K562 (cell line): Measurements from ENCODE around the gene TLN1. TPM values are rescaled to one million over a fixed set of nuclear protein-coding genes. Genes with fewer than 3 reads are reported as not detected.
A peak's percentile ranks its signal among the peaks of the same experiment; 100 is the strongest.

Experiments
- ATF7 ChIP-seq: fragments of 450-650 bp; IDR thresholded peaks from 2 replicates; pipeline ENCODE4 v1.7.1; 2014; ENCODE audit warnings: mild to moderate bottlenecking, moderate library complexity
- E2F6 ChIP-seq, 2 experiments: IDR thresholded peaks; 2 replicates each; pipeline ENCODE4 v1.6.1; 2011; ENCODE audit warnings: borderline replicate concordance in 1 of 2, control low read depth in 1 of 2, low read depth in 1 of 2, low read length in 1 of 2, mild to moderate bottlenecking in 1 of 2, mixed read lengths in 1 of 2, moderate library complexity in 1 of 2; ENCODE audit not compliant: insufficient read depth in 1 of 2, insufficient read length in 1 of 2, poor library complexity in 1 of 2, severe bottlenecking in 1 of 2; ENCODE audit errors: extremely low read depth in 1 of 2
- ESRRA ChIP-seq: fragments of 450-650 bp; IDR thresholded peaks from 2 replicates; pipeline ENCODE4 v1.6.1; 2014; ENCODE audit warnings: low read depth, mild to moderate bottlenecking, moderate library complexity, borderline replicate concordance
- FOXK2 ChIP-seq, 2 experiments: fragments of 450-650 bp; IDR thresholded peaks in 1 of 2; conservative IDR thresholded peaks in 1 of 2; 2 replicates each; pipeline ENCODE4 v1.6.1; 2016; ENCODE audit warnings: low read depth in 2 of 2, mild to moderate bottlenecking in 1 of 2
- GABPA ChIP-seq: fragments of 200-800 bp; sonication (Bioruptor generic); conservative IDR thresholded peaks from 2 replicates; pipeline ENCODE4 v1.6.1; 2016; ENCODE audit warnings: low read depth, missing genetic modification characterization, missing compliant biosample characterization
- ID3 ChIP-seq, 2 experiments: fragments of 250-450 bp in 1 of 2; fragments of 450-650 bp in 1 of 2; sonication (Bioruptor Pico) in 1 of 2; IDR thresholded peaks; 2 replicates each; pipeline versions ENCODE4 v1.6.1 to v1.8.0; 2016 to 2021; ENCODE audit warnings: mild to moderate bottlenecking in 2 of 2, moderate library complexity in 2 of 2, missing compliant biosample characterization in 1 of 2, missing genetic modification characterization in 1 of 2
- KLF1 ChIP-seq: fragments of 450-650 bp; IDR thresholded peaks from 2 replicates; pipeline ENCODE4 v1.6.1; 2016; ENCODE audit warnings: missing genetic modification characterization, missing compliant biosample characterization
- KLF13 ChIP-seq: fragments of 450-650 bp; IDR thresholded peaks from 2 replicates; pipeline ENCODE4 v1.6.1; 2016; ENCODE audit warnings: missing genetic modification characterization, low read depth, mild to moderate bottlenecking, missing compliant biosample characterization, moderate library complexity, borderline replicate concordance
- MYC ChIP-seq, 2 experiments: fragments of 250-450 bp in 1 of 2; sonication (Bioruptor Pico) in 1 of 2; IDR thresholded peaks; 2 replicates each; pipeline versions ENCODE4 v1.5.1 to v1.6.1; 2012 to 2021; ENCODE audit warnings: low read depth in 2 of 2, borderline replicate concordance in 1 of 2, improper control_type of control experiment in 1 of 2, low read length in 1 of 2, mild to moderate bottlenecking in 1 of 2, moderate library complexity in 1 of 2
- MYNN ChIP-seq, 2 experiments: sonication (generic); formaldehyde crosslinking in 1 of 2; IDR thresholded peaks; 2 replicates each; pipeline versions ENCODE4 v1.5.0 to v1.6.1; 2016 to 2020; ENCODE audit warnings: antibody characterized with exemption in 1 of 2, missing genetic modification reagents in 1 of 2
- NR2C2 ChIP-seq, 2 experiments: fragments of 200-800 bp in 1 of 2; sonication (Bioruptor generic) in 1 of 2; sonication (generic) in 1 of 2; formaldehyde crosslinking in 1 of 2; IDR thresholded peaks; 2 replicates each; pipeline versions ENCODE4 v1.6.1 to v1.8.0; 2016 to 2022; ENCODE audit warnings: mild to moderate bottlenecking in 1 of 2, missing compliant biosample characterization in 1 of 2, missing genetic modification characterization in 1 of 2, missing genetic modification reagents in 1 of 2
- POLR3A ChIP-seq: IDR thresholded peaks from 2 replicates; pipeline ENCODE4 v1.6.1; 2011; ENCODE audit warnings: borderline replicate concordance, mild to moderate bottlenecking, moderate library complexity; ENCODE audit not compliant: insufficient read length, insufficient read depth; ENCODE audit errors: extremely low read depth
- RBM34 ChIP-seq: fragments of 200-400 bp; formaldehyde crosslinking; IDR thresholded peaks from 2 replicates; pipeline ENCODE4 v1.6.1; 2018; ENCODE audit warnings: low read length, borderline replicate concordance; ENCODE audit not compliant: insufficient read depth
- SMARCC2 ChIP-seq: fragments of 450-650 bp; IDR thresholded peaks from 2 replicates; pipeline ENCODE4 v1.6.1; 2017; ENCODE audit warnings: antibody characterized with exemption, moderate library complexity, mild to moderate bottlenecking, low read depth
- SP1 ChIP-seq: sonication (generic); formaldehyde crosslinking; IDR thresholded peaks from 2 replicates; pipeline ENCODE4 v1.8.1; 2022; ENCODE audit warnings: mild to moderate bottlenecking, missing genetic modification reagents
- TAF1 ChIP-seq: IDR thresholded peaks from 2 replicates; pipeline ENCODE4 v1.6.1; 2011; ENCODE audit warnings: mild to moderate bottlenecking, low read length, moderate library complexity; ENCODE audit not compliant: insufficient read depth, control insufficient read depth, severe bottlenecking; ENCODE audit errors: extremely low read depth
- TFAP4 ChIP-seq: sonication (generic); formaldehyde crosslinking; IDR thresholded peaks from 2 replicates; pipeline ENCODE4 v1.8.0; 2022; ENCODE audit warnings: missing genetic modification reagents, mild to moderate bottlenecking, moderate library complexity, borderline replicate concordance
- ZBTB7A ChIP-seq: IDR thresholded peaks from 2 replicates; pipeline ENCODE4 v1.6.1; 2011; ENCODE audit warnings: low read depth, mild to moderate bottlenecking, low read length, moderate library complexity, borderline replicate concordance; ENCODE audit not compliant: control insufficient read depth
- ZFP36 ChIP-seq: fragments of 150-350 bp; IDR thresholded peaks from 2 replicates; pipeline ENCODE4 v1.6.1; 2018; ENCODE audit warnings: low read length, low read depth; ENCODE audit not compliant: partially characterized antibody
- ZFX ChIP-seq: sonication (generic); formaldehyde crosslinking; IDR thresholded peaks from 2 replicates; pipeline ENCODE4 v1.8.0; 2022; ENCODE audit warnings: mild to moderate bottlenecking, missing genetic modification reagents, moderate library complexity
- ZNF263 ChIP-seq: sonication (generic); formaldehyde crosslinking; IDR thresholded peaks from 2 replicates; pipeline ENCODE4 v1.8.0; 2022; ENCODE audit warnings: mild to moderate bottlenecking, missing genetic modification reagents, borderline replicate concordance
- ZNF766 ChIP-seq: fragments of 200-800 bp; sonication (Bioruptor generic); conservative IDR thresholded peaks from 2 replicates; pipeline ENCODE4 v1.6.1; 2016; ENCODE audit warnings: missing genetic modification characterization, missing compliant biosample characterization
- polyA plus RNA-seq, 8 experiments: library from polyadenylated mRNA; depleted of rRNA in 4 of 8; stranded (reverse) in 5 of 8; unstranded in 3 of 8; fragments of >200 nt; fragmentation: Nextera tagmentation in 2 of 8; fragmentation: Illumina TruSeq in 1 of 8; extraction: Ambion mirVana in 2 of 8; extraction: Trizol in 1 of 8; gene quantifications; 2 replicates each; pipeline versions ENCODE4 v1.2.1 to v1.2.3, GENCODE V29; 2011 to 2014; ENCODE audit warnings: inconsistent platforms in 1 of 8, missing spikeins in 1 of 8
- total RNA-seq, 7 experiments: library from RNA; depleted of rRNA in 6 of 7; stranded (reverse); fragments of >200 nt in 6 of 7; fragmentation: Illumina TruSeq in 2 of 7; extraction: Trizol in 2 of 7; gene quantifications; 2 replicates each; pipeline versions ENCODE4 v1.2.1 to v1.2.3, GENCODE V29; 2011 to 2021; ENCODE audit warnings: low replicate concordance in 1 of 7

The TLN1 gene
- total and polyA plus RNA-seq, 9 of the 15 experiments (the other 6 are each of a cell fraction or from before 2014, with no cell fraction given), result 3.6 to 240 (median 54.8) TPM

- TF ChIP-seq E2F6 (IDR thresholded peaks at IDR 0.05; ENCODE audit: borderline replicate concordance in 1 of 2, extremely low read depth in 1 of 2, insufficient read depth in 1 of 2, insufficient read length in 1 of 2, low read depth in 1 of 2, low read length in 1 of 2, poor library complexity in 1 of 2, severe bottlenecking in 1 of 2), result peak; percentile 98 to 99
- peak; percentile 16 for TF ChIP-seq ZFP36
- peak; percentile 92 for TF ChIP-seq SP1 (CRISPR knock-in tag)
- TF ChIP-seq ID3 (CRISPR knock-in tag; IDR thresholded peaks at IDR 0.05), result no peak
- TF ChIP-seq ID3 (tag; IDR thresholded peaks at IDR 0.05), result peak; percentile 71; the same call in 1 of the 2 replicates
- peak; percentile 56; the same call in 1 of the 2 replicates for TF ChIP-seq KLF1 (tag)
- no peak for TF ChIP-seq ZNF766 (CRISPR knock-in tag)
- TF ChIP-seq NR2C2 (CRISPR knock-in tag; IDR thresholded peaks at IDR 0.05), result peak; percentile 78
- TF ChIP-seq NR2C2 (tag; IDR thresholded peaks at IDR 0.05), result peak; percentile 71
- peak; percentile 97 for TF ChIP-seq MYC (IDR thresholded peaks at IDR 0.05; ENCODE audit: low read depth, low read length)
- TF ChIP-seq MYC (CRISPR knock-in tag; IDR thresholded peaks at IDR 0.05; ENCODE audit: borderline replicate concordance, low read depth), result no peak
- peak; percentile 27 for TF ChIP-seq TAF1
- TF ChIP-seq SMARCC2, result no peak
- 0 out of 2 replicates have a peak, but pooled peaks have one; percentile 59 for TF ChIP-seq ZBTB7A
- no peak for TF ChIP-seq RBM34
- TF ChIP-seq ZFX (CRISPR knock-in tag), result peak; percentile 31
- TF ChIP-seq POLR3A, result peak; percentile 89
- peak; percentile 76 to 78 for TF ChIP-seq FOXK2 (conservative IDR thresholded peaks at IDR 0.05 in 1 of 2, IDR thresholded peaks at IDR 0.05 in 1 of 2; ENCODE audit: low read depth in 2 of 2)
- peak; percentile 63; the same call in 1 of the 2 replicates for TF ChIP-seq ZNF263
- TF ChIP-seq ATF7, result peak; percentile 76
- peak; percentile 92 for TF ChIP-seq TFAP4 (CRISPR knock-in tag)
- peak; percentile 48 for TF ChIP-seq ESRRA
- TF ChIP-seq MYNN (IDR thresholded peaks at IDR 0.05), result 0 out of 2 replicates have a peak, but pooled peaks have one; percentile 31
- no peak for TF ChIP-seq MYNN (CRISPR knock-in tag; IDR thresholded peaks at IDR 0.05)
- no peak; the same call in none of the 2 replicates for TF ChIP-seq KLF13 (tag)
- TF ChIP-seq GABPA, result peak; percentile 54
Measured at GRCh38 chr9:35657546-35658136, 74.4 kb downstream of the TLN1 start, which contains the start of gene RMRP (continued).
